Mucosa of rectum (tissue), 2 donors: Measurements from ENCODE around the gene PDYN.

Source experiments
- H3K27ac ChIP-seq, 2 donors: one replicate each; pipeline ENCODE4 v1.7.0; 2013; ENCODE audit warnings: inconsistent platforms in 2 of 2, low read depth in 2 of 2, low read length in 2 of 2
- H3K27me3 ChIP-seq, 2 donors: one replicate each; pipeline ENCODE4 v1.7.0; 2013; ENCODE audit warnings: low read length in 2 of 2; ENCODE audit not compliant: control insufficient read depth in 2 of 2, insufficient read depth in 2 of 2
- H3K36me3 ChIP-seq, 2 donors: one replicate each; pipeline ENCODE4 v1.7.0; 2013; ENCODE audit warnings: low read length in 2 of 2; ENCODE audit not compliant: control insufficient read depth in 2 of 2, insufficient read depth in 2 of 2
- H3K4me1 ChIP-seq, 2 donors: one replicate each; pipeline ENCODE4 v1.7.0; 2013; ENCODE audit warnings: low read length in 2 of 2, mild to moderate bottlenecking in 1 of 2; ENCODE audit not compliant: control insufficient read depth in 2 of 2, insufficient read depth in 2 of 2
- H3K4me3 ChIP-seq, 2 donors: one replicate each; pipeline ENCODE4 v1.7.0; 2013; ENCODE audit warnings: low read length in 2 of 2
- H3K9ac ChIP-seq, 2 donors: one replicate each; pipeline ENCODE4 v1.7.0; 2013; ENCODE audit warnings: low read length in 2 of 2, low read depth in 1 of 2, mild to moderate bottlenecking in 1 of 2
- H3K9me3 ChIP-seq, 2 donors: one replicate each; pipeline ENCODE4 v1.7.0; 2013; ENCODE audit warnings: low read length in 2 of 2; ENCODE audit not compliant: control insufficient read depth in 2 of 2
- donor health status: healthy.
- donor health status: Normal muscosa, but diverticular disease.

PDYN gene

DNA sequence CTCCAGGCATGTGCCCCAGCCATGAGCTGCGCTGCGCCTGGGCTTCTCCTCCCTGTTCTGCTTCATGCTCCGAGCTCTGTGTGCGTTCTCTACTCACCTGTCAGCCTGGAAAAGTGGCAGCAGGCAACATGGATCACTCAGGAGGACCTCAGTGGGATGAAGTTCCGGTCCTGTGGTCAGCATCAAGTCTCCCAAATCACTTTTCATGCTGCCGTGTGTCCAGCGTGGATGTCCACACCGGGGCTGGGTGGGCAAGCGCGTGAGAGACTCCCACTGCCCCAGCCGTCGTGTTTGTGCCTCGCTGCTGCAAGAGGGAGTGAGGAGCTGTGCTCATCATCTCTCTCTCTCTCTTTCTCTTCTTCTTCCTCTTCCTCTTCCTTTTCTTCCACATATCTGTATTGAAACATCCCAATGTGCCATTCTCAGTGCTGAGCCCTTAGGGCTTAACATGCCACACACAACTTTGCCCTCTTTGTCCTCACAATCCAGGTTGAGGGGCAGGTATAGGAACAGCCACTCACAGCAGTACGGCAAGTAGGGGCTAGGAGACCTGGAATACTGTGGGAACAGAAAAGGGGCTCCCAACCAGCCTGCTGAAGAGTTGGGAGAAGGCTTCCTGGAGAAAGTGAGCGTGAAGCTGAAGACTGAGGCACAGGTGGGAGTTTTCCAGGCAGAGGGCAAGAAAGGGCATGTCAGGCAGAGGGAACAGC, 3.8 kb upstream of the PDYN start:
- H3K36me3 ChIP-seq = no peaks in the 10 kb centered on the region
- peaks cover 12 to 14% of the 10 kb centered on the region in 2 donors for H3K27me3 ChIP-seq

DNA sequence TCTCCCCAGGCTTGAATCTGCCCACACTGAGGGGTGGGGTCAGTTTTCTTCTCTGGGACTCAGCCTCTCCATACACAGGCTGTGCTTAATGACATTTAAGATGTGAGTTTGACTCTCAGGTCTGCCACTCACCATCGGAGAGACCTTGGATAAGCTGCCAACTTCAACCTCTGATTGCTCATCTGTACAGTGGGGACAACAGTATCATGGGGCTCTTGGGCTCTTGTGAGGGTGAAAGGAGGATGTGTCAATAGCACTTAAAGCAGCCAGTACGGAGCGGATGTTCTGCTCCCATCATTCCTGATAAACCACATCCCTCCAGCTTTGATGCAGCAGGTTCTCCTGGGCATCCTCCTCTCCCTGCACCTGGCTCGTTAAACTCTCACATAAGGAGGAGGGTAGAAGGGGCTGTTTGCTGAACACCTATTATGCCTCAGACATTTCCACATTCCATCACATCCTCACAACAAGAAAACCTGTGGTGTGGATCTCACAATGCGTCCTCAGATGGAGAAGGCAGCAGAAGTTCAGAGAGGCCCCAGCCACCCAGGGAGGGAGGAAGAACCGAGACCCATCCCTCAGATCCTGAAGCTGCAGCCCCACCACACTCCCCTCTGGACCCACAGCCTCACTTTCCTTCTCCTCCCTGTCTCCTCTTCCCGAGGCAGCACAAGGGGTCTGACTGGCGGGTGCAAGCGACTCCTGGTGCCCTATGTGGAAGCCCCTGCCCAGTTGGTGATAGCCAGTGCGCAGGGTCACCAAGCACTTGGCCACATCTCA, 1.9 kb upstream of the PDYN start:
- H3K4me1 ChIP-seq = no peaks in the 10 kb centered on the region
- no peak overlapping the region for H3K27ac ChIP-seq
- peaks cover 16 to 20% of the 10 kb centered on the region in 2 donors for H3K27me3 ChIP-seq
- H3K4me3 ChIP-seq = no peak overlapping the region
- no peaks in the 10 kb centered on the region for H3K36me3 ChIP-seq
- no peaks in the 10 kb centered on the region for H3K9me3 ChIP-seq
- H3K9ac ChIP-seq = no peak overlapping the region

More for the DNA sequence above, 3.8 kb upstream of the PDYN start:
- Histone ChIP-seq H3K4me1 (no peaks in the 10 kb centered on the region), H3K4me3 (no peak overlapping the region), H3K9me3 (no peaks in the 10 kb centered on the region), H3K27ac (no peak overlapping the region), H3K9ac (no peak overlapping the region)

GRCh38 chr20:1994627-1995026, 769 bp upstream of the PDYN start:
- no peak overlapping the region for H3K27ac ChIP-seq
- no peaks in the 10 kb centered on the region for H3K9me3 ChIP-seq
- no peaks in the 10 kb centered on the region for H3K36me3 ChIP-seq
- H3K4me1 ChIP-seq = no peaks in the 10 kb centered on the region
- H3K4me3 ChIP-seq = no peak overlapping the region
- H3K27me3 ChIP-seq = peaks cover 16 to 20% of the 10 kb centered on the region in 2 donors
- no peak overlapping the region for H3K9ac ChIP-seq

GRCh38 chr20:1992359-1993110, 1.3 kb downstream of the PDYN start:
- Histone ChIP-seq H3K27me3 (peaks cover 10 to 15% of the 10 kb centered on the region in 2 donors), H3K9me3 (no peaks in the 10 kb centered on the region), H3K9ac (no peak overlapping the region)

GRCh38 chr20:1987826-1988225, 6.0 kb downstream of the PDYN start:
- Histone ChIP-seq H3K27me3 (peaks cover 11 to 13% of the 10 kb centered on the region in 2 donors), H3K9me3 (no peaks in the 10 kb centered on the region), H3K36me3 (no peaks in the 10 kb centered on the region), H3K9ac (no peak overlapping the region), H3K4me1 (no peaks in the 10 kb centered on the region), H3K27ac (no peak overlapping the region), H3K4me3 (no peak overlapping the region)

More at GRCh38 chr20:1992359-1993110, 1.3 kb downstream of the PDYN start:
- H3K36me3 ChIP-seq = no peaks in the 10 kb centered on the region
- no peak overlapping the region for H3K27ac ChIP-seq
- H3K4me1 ChIP-seq = no peaks in the 10 kb centered on the region
- H3K4me3 ChIP-seq = no peak overlapping the region

DNA sequence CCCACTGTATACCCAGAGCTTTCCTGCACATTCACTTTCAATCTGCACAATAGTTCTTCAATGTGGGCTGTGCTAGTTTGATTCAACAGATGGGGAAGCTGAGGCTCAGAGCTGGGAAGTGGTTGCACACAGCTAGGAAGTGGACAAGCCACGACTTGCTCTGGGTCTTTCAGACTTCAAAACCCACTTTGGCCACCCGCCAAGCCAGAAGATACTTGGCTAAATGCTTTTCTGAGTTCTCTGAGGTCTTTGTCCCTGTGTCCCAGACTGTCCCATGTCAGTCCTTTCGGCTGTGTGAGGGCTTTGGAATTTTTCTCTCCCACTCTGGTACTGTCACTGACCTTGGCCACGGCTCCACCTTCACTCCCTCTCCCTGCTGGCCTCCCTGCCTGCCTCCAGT, 10.6 kb downstream of the PDYN start:
- H3K27ac ChIP-seq = no peak overlapping the region
- peaks cover 5 to 9% of the 10 kb centered on the region in 2 donors for H3K27me3 ChIP-seq
- H3K36me3 ChIP-seq = no peaks in the 10 kb centered on the region
- H3K9ac ChIP-seq = no peak overlapping the region
- H3K9me3 ChIP-seq = no peaks in the 10 kb centered on the region
- no peaks in the 10 kb centered on the region for H3K4me1 ChIP-seq
- H3K4me3 ChIP-seq = no peak overlapping the region

DNA sequence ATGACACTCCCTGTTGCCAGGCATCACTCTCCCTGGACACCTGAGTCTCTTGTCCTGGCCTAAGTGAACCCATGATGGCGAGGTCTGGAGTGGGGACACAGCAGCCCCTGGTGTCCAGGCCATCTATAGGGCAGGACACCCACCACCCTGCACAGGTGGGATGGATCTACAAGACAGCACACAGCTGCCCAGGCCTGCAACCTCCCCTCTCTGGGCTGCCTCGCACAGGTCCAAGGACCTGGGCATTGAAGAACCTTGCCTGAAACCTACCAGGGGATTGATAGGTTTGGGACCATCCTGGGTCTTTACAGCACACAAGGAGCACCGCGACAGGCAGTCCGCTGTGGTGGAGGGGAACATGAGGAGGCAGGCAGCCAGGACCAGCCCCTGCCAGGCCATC, 11.2 kb downstream of the PDYN start:
- no peaks in the 10 kb centered on the region for H3K36me3 ChIP-seq
- H3K9me3 ChIP-seq = no peaks in the 10 kb centered on the region
- H3K4me3 ChIP-seq = no peak overlapping the region
- H3K27me3 ChIP-seq = peaks cover 5 to 9% of the 10 kb centered on the region in 2 donors
- H3K27ac ChIP-seq = no peak overlapping the region
- no peak overlapping the region for H3K9ac ChIP-seq
- no peaks in the 10 kb centered on the region for H3K4me1 ChIP-seq

DNA sequence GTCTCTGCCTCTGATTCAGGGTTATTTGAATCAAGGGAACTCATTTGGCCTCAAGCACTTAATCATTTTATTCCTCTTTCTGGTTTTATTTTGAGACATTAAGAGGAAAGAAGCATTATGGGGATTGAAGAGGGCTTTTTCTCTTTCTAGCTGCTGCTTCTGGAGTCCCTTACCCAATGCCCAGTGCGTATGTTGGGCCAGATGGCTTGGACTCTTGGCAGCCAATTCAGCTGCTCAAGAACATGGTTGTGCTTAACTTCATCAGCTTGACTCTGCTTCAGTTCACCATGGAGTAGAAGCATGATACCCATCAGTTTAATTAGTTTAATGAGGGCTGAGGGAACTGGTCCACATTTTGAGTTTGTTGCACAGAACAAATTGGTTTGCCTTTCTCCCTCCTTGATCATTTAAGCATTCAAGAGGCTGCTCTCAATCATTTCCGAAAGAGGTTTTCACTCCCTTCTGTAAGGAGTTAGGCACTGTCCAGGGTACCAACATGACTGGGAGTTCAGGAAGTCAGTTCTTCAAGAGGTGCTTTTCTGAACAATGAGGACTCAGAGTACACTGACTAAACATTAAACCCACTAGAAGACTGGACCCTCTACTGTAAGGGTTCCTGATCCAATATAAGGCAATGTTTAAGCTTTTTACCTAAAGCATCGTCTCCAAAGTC, 14.6 kb downstream of the PDYN start:
- Histone ChIP-seq H3K4me1 (no peaks in the 10 kb centered on the region), H3K36me3 (no peaks in the 10 kb centered on the region), H3K9ac (no peak overlapping the region), H3K9me3 (no peaks in the 10 kb centered on the region), H3K4me3 (no peak overlapping the region), H3K27ac (no peak overlapping the region), H3K27me3 (peaks cover 0 to 2% of the 10 kb centered on the region in 2 donors)

GRCh38 chr20:1975291-1975690, 18.6 kb downstream of the PDYN start:
- Histone ChIP-seq H3K4me3 (no peak overlapping the region), H3K36me3 (no peaks in the 10 kb centered on the region), H3K4me1 (no peaks in the 10 kb centered on the region), H3K27me3 (peaks cover 4 to 6% of the 10 kb centered on the region in 2 donors), H3K9ac (no peak overlapping the region), H3K9me3 (no peaks in the 10 kb centered on the region), H3K27ac (no peak overlapping the region)
